HT1080 (cell line): ENCODE measurements around the gene IL1RN. TPM values are rescaled to one million over a fixed set of nuclear protein-coding genes. Genes with fewer than 3 reads are reported as not detected.
A peak's percentile ranks its signal among the peaks of the same experiment; 100 is the strongest.
"Not testable (repeated sequence)": the region's sequence is repeated elsewhere in the genome, so short reads cannot be mapped to it uniquely, and the experiment has no call there.

ENCODE experiments used
- DNase-seq: peaks from one replicate; pipeline ENCODE4 v3.0.0-alpha.2; 2015; ENCODE audit warnings: low read depth
- polyA plus RNA-seq, 2 experiments: library from polyadenylated mRNA; depleted of rRNA; stranded (reverse); fragments of >200 nt; gene quantifications; 2 replicates each; pipeline ENCODE4 v1.2.3, GENCODE V29; 2015
- total RNA-seq: library from RNA; depleted of rRNA; stranded (reverse); fragments of >200 nt; shearing (Covaris generic); gene quantifications from 2 replicates; pipeline ENCODE4 v1.2.3, GENCODE V29; 2014; rRNA removed

The IL1RN gene, protein sequence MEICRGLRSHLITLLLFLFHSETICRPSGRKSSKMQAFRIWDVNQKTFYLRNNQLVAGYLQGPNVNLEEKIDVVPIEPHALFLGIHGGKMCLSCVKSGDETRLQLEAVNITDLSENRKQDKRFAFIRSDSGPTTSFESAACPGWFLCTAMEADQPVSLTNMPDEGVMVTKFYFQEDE
- total RNA-seq: 0.10 TPM in 1 of 2 replicates, not detected in the other
- polyA plus RNA-seq (2015; cell fraction: cytosol; rRNA removed): not detected in 2 replicates
- polyA plus RNA-seq (2015; cell fraction: nucleus; rRNA removed): not detected in 2 replicates

DNA sequence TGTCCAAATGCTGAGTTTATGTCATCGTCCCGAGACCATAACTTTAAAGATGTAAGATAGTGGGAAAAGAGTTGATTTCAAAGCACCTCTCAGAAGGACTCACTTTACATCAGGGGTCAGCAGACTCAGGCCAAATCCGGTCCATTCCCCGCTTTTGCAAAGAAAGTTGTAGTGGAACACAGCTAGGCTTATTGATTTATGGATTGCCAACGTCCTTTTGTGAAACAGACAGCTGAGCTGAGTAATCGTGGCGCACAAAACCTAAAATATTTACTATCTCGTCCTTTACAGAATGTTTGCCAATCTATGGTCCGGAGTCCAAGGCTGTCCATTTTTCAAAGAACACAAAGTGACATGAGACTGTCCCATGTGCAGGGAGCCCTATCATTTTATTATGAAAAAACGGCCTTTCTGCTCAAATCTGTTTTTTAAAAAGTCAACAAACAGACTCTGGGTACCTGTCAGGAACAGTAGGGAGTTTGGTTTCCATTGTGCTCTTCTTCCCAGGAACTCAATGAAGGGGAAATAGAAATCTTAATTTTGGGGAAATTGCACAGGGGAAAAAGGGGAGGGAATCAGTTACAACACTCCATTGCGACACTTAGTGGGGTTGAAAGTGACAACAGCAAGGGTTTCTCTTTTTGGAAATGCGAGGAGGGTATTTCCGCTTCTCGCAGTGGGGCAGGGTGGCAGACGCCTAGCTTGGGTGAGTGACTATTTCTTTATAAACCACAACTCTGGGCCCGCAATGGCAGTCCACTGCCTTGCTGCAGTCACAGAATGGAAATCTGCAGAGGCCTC, at the start of gene IL1RN:
TSS of gene IL1RN (plus strand) at position 754 of the 801 bp plus-strand sequence. CDS start at position 781, 27 bp downstream.
- DNase-seq: no peak

DNA sequence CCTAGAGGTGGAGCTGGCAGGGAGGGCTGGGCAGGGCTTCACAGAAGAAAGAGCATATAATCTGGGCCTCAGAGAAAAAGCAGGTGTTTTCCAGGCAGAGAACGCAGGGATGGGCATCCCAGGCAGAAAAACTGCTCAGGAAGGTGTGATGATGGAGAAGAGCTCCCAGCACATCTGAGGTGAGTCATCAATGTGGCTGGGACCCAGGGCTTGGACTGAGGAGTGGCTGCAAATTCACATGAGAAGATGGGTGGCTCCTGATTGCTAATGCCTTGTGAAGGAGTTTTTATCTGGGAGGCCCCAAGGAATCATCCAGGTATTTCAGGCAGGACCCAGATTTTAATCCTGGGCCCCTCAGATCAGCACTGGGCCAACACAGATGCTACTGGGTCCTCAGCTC, 49.5 kb upstream of the IL1RN start:
- peak; percentile 83 for DNase-seq

DNA sequence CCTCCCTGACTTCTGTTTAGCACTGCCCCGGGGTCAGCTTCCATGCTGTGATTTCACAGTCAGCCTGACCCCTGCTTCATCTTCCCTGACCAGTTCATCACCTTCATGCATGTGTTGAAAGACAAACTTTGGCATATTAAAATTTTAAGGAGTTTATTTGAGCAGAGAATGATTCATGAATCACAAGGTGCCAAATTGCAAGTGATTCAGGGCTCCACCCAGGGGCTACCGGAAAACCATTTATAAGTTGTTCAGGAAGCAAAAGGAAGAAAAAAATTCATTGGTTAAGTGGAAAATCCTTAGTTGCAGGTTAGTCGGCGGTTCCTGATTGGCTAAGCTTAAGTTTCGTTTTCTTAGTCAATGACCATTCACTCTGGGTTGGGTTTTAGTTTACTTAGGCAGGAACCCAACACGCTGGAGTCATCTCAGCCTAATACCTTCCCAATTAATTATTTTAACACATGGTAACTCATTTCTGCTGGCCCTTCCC, 49.0 kb upstream of the IL1RN start:
- peak; percentile 88 for DNase-seq

DNA sequence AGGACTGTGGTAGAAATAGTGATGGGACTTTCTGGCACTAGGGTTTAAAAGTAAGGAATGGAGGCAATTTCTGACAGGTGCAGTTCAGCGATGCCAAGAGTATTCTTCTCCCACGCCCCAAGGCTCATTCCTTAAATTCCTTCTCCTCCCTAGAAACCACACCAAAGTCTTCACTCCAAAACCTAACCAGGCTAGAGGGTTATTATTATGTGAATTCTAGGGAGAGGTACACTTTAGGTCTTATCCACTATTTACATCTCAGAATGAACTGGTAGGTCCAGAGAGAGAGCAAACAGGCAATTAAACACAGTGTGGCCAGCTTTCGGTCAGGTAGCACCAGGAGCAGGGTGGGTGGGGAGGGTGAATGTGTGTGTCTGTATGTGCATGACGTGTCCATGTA, 48.3 kb upstream of the IL1RN start:
- no peak for DNase-seq

DNA sequence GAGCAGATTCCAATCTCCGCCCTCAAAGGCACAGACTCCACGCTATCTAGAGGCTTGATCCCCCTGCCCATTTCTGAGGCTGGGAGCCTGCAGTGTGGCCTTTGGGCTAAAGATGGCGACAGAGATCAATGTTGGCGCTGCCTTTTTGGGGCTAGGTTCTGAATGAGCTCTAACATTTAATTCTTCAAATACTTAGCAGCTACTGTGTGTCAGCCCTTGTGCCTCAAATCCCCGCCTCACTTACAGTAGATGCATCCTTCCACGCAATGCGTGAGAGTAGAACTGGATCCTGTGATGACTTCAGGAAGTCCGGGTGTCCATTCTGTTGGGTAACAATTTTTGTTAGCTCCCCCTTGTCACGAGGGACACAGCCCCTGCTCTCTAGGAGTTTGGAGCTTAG, 47.3 kb upstream of the IL1RN start:
- DNase-seq: no peak

DNA sequence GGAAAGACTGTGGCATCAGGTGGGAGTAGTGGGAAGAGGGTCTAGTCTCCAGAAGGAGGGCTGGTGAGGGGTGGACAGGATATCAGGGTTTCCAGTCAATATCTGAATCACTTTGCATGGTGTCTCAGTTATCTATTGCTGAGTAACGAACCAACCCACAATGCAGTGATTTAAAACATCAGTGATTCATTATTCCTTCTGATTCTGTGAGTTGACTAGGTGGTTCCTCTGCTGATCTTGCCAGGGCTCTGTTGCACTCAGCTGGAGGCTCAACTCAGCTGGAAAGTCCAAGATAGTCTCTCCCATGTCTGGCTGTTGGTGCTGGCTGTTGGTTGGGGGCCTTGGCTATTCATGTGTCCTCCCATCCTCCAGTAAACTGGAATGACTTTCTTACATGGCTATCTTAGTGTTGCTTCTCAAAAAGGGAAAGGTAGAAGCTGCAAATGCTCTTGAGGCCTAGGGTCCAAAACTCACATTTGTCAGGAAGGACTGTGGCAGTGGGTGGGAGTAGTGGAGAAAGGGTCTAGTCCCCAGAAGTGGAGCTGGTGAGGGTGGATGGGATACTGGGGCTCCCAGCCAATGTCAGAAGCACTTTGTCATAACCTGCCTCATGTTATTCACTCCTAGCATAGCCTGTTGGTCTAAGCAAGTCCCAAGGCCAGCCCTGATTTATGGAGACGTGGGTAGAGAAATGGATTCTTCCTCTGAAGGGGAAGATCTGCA, 45.7 kb upstream of the IL1RN start:
- DNase-seq: no peak

DNA sequence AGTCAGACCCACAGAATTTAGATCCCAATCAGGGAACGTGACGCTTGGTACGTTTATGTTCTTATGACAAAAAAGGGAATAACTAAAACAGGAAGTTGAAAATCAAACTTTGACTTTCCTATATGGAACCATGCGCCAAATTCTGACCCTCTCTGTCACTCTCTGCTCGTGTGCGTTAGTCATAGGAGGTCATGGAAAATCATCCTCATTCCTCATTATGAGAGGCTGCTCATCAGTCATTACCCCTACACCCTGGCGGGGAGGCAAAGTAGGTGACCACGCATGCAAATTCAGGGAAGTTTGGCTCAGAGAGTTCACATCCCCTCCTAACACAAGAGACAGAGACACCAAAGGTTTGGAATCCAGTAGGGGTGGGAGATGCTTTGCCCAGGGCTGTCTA, 44.1 kb upstream of the IL1RN start:
- DNase-seq: no peak

DNA sequence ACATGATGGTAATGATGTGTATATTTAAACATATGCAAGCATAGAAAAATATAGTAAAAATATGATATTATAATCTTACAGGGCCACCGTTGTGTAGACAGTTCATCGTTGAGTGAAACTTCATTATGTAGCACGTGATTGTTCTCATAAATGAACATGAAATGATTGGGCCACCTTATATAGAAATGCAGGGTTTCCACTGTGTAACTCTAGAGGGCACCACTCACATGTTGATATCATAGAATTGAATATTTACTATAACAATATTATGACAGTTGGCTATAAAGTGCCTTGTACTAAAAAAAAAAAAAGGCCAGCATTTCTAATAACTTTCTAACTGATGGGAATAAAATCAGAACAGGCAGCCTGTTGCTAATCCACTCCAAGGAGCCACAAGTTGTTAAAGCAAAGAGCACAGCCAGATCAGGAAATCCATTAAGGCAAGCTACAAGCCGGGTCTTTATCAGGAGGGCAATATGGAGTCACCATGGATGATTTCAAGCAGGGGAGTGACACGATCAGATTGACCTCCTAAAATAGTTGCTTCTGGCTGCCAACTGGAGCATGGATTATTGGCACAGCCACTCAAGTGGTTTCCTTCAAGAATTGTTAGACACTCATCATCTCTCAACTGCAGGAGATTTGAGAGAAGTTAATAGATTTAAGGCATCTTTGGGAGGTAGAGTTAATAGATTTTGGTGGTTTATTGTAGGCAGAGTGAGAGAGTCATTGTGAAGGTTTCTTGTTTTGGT, 43.0 kb upstream of the IL1RN start:
- no peak for DNase-seq

DNA sequence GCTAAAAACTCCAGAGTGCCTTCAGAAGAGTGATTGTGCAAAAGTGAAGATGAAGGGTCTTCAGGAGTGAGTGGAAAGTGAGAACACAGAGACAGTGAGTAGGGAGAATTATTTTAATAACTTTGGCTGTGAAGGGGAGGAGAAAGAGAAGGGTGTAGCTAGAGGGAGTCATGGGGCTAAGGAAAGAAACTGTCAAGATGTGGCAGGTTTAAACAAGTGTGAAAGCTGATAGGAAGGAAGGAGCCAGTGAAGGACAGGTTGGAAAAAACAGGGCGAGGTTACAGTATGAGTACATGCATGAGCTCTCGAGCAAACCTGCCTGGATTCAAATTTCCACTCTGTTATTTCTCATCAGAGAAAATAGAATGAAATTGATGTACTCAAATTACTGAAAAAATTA, 41.9 kb upstream of the IL1RN start:
- no peak for DNase-seq

DNA sequence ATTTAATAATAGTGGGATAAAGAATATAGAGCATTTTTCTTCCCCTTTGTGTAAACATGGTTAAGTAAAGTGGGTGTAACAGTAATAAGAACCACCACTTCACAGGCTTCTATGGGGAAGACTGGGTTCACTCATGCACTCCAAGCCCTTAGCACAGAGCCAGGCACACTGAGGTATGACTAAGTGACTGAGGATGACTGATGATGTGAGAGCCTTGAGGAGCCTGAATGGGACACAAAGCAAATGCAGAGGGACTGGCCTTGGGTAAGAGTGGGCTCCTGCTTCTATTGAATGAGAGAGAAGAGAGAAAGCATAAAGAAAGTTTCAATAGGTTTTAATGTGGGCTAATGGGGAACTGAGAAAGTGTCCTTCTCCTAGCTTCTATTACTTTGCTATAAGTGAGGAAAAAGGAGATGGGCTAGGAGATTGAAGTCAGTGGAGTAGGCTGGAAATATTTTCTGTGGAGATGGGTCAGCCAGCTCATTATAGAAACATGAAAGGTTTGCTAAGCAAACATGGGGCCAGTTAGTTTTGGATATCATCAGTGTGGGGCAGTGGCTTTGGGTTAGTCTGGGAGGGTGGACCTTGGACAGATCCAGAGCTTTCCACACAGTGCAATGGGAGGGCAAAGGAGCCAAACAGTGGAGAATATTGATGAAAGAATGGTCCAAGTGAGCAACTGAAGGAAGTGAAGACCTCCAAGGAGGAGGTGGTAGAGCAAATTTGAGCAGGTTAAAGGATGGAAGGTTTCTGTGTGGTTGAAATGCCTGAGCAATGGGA, 39.0 kb upstream of the IL1RN start:
- no peak for DNase-seq

DNA sequence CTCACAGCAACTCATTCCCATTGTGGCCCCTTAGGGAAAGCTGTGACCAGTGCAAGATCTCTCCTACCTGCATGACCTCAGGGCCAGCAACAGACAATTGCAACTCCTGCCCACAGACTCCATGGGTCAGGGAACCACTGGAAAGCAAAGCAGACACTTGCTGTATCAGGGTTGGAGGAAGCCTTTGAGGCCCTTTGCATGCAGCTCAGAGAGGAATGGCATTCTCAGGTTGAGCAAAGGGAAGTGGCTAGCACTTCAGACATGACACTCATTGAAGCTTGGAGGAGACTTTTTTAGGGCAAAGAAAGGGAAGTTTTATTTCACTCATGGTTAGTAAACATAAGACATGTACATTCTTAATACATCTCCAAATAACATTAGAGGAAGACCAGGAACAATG, 37.5 kb upstream of the IL1RN start:
- DNase-seq: no peak

DNA sequence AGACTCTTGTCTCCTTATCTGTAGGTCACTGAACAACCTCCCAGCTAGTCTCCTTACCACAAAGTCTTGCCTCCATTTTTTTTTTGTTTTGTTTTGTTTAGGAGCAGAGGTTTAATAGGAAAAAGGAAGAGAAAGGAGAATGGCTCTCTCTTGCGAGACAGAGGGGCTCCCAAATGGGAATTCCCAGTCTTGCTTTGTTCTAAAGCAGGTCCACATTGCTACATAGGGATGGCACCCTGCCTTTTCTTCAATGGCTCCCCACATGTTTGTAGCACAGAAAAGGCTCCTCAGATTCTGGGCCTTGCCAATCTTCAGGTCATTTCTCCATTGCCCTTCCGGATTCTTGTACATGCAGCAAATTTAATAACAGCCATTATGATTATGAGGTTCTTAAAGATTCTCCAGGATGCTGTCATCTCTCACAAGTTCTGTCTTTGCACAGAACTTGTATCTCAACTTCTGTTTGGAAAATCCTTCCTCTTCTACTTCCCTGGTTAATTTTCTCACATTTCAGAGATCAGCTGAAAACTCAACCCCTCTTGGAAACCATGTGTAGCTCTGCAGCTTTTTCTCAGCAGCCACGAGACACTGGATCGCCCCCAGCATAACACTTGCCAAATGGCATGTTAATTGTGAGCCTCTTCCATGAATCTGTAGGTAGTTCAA, 36.0 kb upstream of the IL1RN start:
- no peak for DNase-seq

DNA sequence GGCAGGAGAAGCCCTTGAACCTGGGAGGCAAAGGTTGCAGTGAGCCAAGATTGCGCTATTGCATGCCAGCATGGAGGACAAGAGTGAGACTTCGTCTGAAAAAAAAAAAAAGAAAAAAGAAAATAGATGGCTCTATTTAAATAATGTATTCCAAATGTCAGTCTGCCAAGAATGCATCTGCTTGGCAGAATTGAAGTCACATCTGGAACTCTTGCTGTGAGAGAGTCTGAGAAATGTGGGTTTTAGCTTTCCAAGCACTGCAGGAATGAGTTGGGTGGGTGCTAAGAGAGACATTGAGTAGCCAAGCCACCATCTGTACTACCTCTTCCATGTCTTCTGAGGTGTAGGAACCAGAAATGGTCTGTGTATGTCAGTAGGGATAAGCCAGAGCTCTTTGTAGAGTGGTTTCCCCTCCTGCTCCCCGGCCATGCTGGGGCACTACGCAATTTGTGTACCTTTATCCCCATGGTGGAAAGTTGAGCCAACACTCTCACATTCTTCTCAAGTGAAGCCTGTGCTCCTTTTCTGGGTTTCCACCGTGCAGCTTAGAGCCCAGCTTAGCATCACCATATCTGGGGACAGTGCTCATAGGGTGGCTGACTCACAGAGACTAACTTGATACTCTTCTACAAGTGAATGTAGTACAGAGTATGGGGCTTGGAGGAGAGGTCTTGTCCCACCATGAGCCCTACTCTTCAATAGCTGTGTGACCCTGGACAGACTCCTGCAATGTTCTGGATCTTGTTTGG, 34.4 kb upstream of the IL1RN start:
- no peak for DNase-seq

DNA sequence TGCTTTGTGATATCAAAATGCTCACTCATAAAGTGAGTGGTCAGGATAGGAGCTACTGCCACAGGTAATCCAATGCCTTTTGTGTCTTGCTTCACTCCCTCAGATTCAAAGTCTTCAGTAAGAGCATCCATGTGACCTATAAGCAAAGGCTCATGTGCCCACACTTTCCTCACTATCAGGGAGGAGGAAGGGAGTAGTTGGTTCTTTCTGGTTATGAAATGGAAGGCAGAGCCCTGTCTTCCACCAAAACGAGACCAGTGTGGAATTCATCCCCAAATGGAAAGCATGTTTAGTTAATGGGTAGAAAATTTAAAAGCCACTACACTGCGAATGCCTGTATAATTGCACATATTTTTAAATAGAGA, 33.8 kb upstream of the IL1RN start:
- no peak for DNase-seq

DNA sequence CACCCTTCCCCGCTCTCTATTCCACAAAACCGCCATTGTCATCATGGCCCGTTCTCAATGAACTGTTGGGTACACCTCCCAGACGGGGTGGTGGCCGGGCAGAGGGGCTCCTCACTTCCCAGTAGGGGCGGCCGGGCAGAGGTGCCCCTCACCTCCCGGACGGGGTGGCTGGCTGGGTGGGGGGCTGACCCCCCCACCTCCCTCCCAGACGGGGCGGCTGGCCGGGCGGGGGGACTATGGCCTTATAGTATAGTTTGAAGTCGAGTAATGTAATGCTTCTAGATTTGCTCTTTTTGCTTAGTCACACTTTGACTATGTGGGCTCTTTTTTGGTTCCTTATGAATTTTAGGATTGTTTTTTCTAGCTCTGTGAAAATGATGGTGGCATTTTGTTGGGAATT, 31.1 kb upstream of the IL1RN start:
- not testable (repeated sequence) for DNase-seq

DNA sequence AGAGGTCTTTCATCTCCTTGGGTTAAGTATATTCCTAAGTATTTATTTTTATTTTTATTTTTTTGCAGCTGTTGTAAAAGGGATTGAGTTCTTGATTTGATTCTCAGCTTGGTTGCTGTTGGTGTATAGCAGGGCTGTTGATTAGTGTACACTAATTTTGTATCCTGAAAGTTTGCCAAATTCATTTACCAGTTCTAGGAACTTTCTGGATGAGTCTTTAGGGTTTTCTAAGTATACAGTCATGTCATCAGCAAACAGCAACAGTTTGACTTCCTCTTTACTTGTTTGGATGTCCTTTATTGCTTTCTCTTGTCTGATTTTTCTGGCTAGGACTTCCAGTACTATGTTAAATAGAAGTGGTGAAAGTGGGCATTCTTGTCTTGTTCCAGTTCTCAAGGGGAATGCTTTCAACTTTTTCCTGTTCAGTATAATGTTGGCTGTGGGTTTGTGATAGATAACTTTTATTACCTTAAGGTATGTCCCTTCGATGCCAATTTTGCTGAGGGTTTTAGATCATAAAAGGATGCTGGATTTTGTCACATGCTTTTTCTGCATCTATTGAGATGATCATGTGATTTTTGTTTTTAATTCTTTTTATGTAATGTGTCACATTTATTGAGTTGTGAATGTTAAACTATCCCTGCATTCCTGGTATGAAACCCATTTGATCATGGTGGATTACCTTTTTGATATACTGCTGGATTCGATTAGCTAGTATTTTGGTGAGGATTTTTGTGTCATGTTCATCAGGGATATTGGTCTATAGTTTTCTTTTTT, 30.4 kb upstream of the IL1RN start:
- not testable (repeated sequence) for DNase-seq

DNA sequence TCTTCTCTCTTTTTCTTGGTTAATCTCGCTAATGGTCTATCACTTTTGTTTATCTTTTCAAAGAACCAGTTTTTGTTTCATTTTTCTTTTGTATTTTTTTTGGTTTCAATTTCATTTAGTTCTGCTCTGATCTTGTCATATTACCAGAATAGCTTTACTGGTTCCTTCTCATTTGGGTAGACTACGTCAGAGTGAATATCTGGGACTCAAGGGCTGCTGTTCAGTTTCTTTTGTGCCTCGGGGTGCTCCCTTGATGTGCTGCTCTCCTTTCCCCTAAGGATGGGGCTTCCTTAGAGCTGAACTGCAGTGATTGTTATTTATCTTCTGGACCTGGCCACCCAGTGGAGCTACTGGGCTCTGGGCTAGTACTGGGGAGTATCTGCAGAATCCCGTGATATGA, 29.4 kb upstream of the IL1RN start:
- no peak for DNase-seq

DNA sequence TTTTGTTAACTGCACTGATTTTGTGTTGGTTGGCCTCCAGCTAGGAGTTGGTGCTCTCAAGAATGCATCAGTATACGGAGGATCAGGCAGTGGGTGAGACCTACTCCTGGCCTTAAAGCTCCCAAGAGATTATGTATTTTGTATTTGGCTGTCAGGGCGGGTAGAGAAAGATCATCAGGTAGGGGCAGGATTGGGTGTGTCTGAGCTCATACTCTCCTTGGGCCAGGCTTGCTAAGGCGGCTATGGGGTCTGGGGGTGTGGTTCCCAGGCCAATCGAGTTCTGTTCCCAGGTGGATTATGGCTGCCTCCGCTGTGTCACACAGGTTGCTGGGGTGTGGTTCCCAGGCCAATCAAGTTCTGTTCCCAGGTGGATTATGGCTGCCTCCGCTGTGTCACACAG, 28.9 kb upstream of the IL1RN start:
- DNase-seq: no peak
